Activated CD4-positive, alpha-beta T cell treated with anti-CD3 and anti-CD28 coated beads, Interleukin-2, amount 50 U/mL, for 16 hours (primary cell): ENCODE results near the gene ANAPC1.
"Not testable (repeated sequence)": the region's sequence is repeated elsewhere in the genome, so short reads cannot be mapped to it uniquely, and the experiment has no call there.

ENCODE experiments used
- DNase-seq: peaks from one replicate; pipeline ENCODE4 v3.0.0-alpha.2; 2020

The ANAPC1 gene

GRCh38 chr2:111729812-111730458 is 154.1 kb downstream of the ANAPC1 start:
- not testable (repeated sequence) for DNase-seq

- DNase-seq: not testable (repeated sequence)
Observed at GRCh38 chr2:111727611-111728110, 156.3 kb downstream of the ANAPC1 start.

- peak; percentile 31 for DNase-seq
Observed at GRCh38 chr2:111725742-111726141, 158.3 kb downstream of the ANAPC1 start.

GRCh38 chr2:111719610-111720009 is 164.4 kb downstream of the ANAPC1 start:
- not testable (repeated sequence) for DNase-seq
